K562 (cell line): ENCODE results near the gene DENND2C.

Source experiments
- ETS1 ChIP-seq: conservative IDR thresholded peaks from 2 replicates; pipeline ENCODE4 v1.6.1; 2011; ENCODE audit warnings: low read depth, mild to moderate bottlenecking, low read length; ENCODE audit not compliant: control insufficient read depth
- MTA1 ChIP-seq: fragments of 450-650 bp; IDR thresholded peaks from 2 replicates; pipeline ENCODE4 v1.6.1; 2017; ENCODE audit warnings: borderline replicate concordance
- MXI1 ChIP-seq: IDR thresholded peaks from 2 replicates; pipeline ENCODE4 v1.6.1; 2011; ENCODE audit warnings: low read depth, mild to moderate bottlenecking, improper control_type of control experiment, low read length
- NR2C2 ChIP-seq, 2 experiments: fragments of 200-800 bp in 1 of 2; sonication (Bioruptor generic) in 1 of 2; sonication (generic) in 1 of 2; formaldehyde crosslinking in 1 of 2; IDR thresholded peaks; 2 replicates each; pipeline versions ENCODE4 v1.6.1 to v1.8.0; 2016 to 2022; ENCODE audit warnings: mild to moderate bottlenecking in 1 of 2, missing compliant biosample characterization in 1 of 2, missing genetic modification characterization in 1 of 2, missing genetic modification reagents in 1 of 2
- POLR2A ChIP-seq: fragments of 450-650 bp; conservative IDR thresholded peaks from 2 replicates; pipeline ENCODE4 v1.6.1; 2016
- SPI1 ChIP-seq: IDR thresholded peaks from 2 replicates; pipeline ENCODE4 v1.6.1; 2011; ENCODE audit warnings: low read depth, low read length, control low read depth, borderline replicate concordance

GRCh38 chr1:114589122-114589521 lies 80.7 kb downstream of the DENND2C start:
- TF ChIP-seq NR2C2 (CRISPR knock-in tag; IDR thresholded peaks at IDR 0.05) (no peak), NR2C2 (tag; IDR thresholded peaks at IDR 0.05) (no peak), MXI1 (no peak), MTA1 (no peak), SPI1 (no peak), POLR2A (no peak), ETS1 (no peak)
